Airway epithelial cell (primary cell): ENCODE measurements around the gene HMOX1. TPM values are rescaled to one million over a fixed set of nuclear protein-coding genes. Genes with fewer than 3 reads are reported as not detected.

ENCODE experiments used
- total RNA-seq: library from RNA; depleted of rRNA; stranded (reverse); fragments of >200 nt; gene quantifications from 2 replicates; pipeline ENCODE4 v1.2.3, GENCODE V29; 2015

HMOX1 gene, protein sequence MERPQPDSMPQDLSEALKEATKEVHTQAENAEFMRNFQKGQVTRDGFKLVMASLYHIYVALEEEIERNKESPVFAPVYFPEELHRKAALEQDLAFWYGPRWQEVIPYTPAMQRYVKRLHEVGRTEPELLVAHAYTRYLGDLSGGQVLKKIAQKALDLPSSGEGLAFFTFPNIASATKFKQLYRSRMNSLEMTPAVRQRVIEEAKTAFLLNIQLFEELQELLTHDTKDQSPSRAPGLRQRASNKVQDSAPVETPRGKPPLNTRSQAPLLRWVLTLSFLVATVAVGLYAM
- total RNA-seq = 1.0 and 1.4 TPM in 2 replicates

GRCh38 chr22:35380537-35381423 lies at the start of gene HMOX1:
Gene HMOX1 (plus strand): TSS chr22:35381096. CDS start chr22:35381174, 78 bp downstream.

GRCh38 chr22:35399678-35400500 lies 19.0 kb downstream of the HMOX1 start, which contains the start of gene MCM5:
Gene MCM5 (plus strand): TSS chr22:35400140. CDS start chr22:35400439, 299 bp downstream.

Other genes with a start within 250 kb of the HMOX1 start
- gene HMGXB4, start 123.6 kb upstream of the HMOX1 start, total RNA-seq = 10.0 and 17.8 TPM in 2 replicates
- 24.7 and 26.9 TPM in 2 replicates for gene TOM1, start 81.2 kb upstream of the HMOX1 start, total RNA-seq
- 55.2 and 86.5 TPM in 2 replicates for gene MCM5, start 19.0 kb downstream of the HMOX1 start, total RNA-seq
- gene RASD2, start 159.7 kb downstream of the HMOX1 start, total RNA-seq = not detected in 2 replicates
- not detected in 2 replicates for gene MB, start 236.2 kb downstream of the HMOX1 start, total RNA-seq